Activated T-cell treated with anti-CD3 and anti-CD28 coated beads for 48 hours (primary cell): ENCODE data around the gene TBPL1.
"Not testable (repeated sequence)": the region's sequence is repeated elsewhere in the genome, so short reads cannot be mapped to it uniquely, and the experiment has no call there.

Experiments used
- DNase-seq: peaks from one replicate; pipeline ENCODE4 v3.0.0-alpha.2; 2020; ENCODE audit warnings: low read depth

The TBPL1 gene

GRCh38 chr6:133952815-133953633 lies at the start of gene TBPL1:
Gene TBPL1, plus strand, starts transcription at chr6:133953224. Its CDS starts 26,902 bp downstream, at chr6:133980126.
- peak; percentile 86 for DNase-seq

DNA sequence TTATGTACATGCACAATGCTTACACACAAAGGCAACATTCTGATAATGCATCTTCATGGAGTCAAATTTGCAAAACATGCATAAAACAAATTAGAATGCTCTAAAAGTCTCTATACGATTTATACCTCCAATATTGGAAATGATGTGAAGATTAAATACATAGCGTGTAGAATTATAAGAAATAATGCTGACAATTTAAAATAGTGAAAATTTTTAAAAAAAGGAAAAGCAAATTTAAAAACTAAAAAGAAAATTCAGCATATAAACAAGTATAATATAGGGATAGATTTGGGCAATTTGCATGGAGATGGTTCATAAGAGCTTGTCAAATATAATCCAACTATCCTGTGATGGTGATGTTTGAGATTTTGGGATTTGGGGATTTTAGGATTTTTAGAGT lies 49.2 kb upstream of the TBPL1 start:
- DNase-seq, result no peak

DNA sequence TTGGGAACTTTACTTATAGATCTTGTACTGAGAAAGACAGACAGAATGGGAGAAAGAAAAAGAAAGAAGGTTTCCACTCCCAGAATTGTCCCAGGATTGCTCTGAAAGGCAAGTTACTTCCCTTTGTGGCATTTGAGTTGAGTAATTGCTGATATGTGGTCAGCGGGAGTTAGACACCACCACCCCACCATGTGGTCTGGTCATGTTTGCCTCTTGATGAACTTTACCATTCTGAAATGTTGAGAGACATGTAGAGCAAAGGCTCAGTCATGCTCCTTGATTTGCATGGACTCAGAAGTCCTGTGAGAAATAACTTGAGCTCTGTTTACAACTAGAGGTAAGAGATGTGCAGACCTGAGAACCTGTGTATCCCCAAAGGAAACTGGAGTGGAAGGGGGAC lies 47.0 kb upstream of the TBPL1 start:
- DNase-seq, result no peak

- peak; percentile 71 for DNase-seq
These were observed 36.3 kb upstream of the TBPL1 start for GRCh38 chr6:133916650-133917151.

- no peak for DNase-seq
These were observed 35.2 kb upstream of the TBPL1 start for GRCh38 chr6:133917781-133918180.

- DNase-seq, result no peak
These were observed 34.7 kb upstream of the TBPL1 start for GRCh38 chr6:133918208-133918930.

DNA sequence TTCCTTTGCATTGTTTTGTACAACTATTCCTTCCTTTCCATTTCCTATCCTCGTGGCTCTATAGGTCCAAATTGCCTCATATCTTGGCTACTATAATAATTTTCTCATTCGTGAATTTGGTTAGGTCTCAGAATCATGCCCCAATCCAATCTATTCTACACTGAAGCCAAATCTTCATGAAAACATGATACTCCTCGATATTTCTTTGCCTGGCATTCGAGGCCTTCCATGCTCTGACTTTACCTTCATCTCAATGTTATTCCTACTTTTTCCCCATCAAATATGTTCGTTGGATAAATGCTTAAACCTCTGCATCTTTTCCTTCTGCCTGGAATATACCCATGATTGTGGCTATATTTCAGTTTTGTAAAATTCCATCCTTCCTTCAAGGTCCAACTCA lies 33.7 kb upstream of the TBPL1 start:
- no peak for DNase-seq

DNA sequence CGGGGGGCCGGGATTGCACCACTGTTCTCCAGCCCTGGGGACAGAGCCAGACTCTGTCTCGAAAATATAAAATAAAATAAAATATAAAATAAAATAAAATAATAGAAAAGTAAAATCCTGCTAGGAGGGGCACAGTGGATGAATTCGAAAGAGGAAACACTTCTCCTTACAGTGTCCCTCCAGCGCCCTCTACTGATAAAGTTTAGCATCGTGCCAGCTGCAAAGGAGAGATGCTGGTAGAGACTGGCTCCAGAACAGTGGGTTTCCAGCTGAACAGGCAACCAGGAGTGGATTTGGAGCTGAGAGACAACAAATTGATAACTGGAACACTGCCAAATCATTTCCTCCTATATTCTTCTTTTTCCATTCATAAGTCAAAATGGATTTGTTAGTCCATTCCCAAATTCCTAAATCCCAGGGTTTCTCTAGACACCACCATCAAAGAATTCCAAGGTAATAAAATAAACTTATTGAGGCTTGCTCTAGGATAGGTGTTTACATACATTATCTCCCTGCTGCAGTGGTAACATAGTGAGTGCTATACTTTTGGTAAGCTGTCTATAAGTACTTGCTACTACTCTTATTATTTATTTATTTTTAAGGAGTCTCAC lies 31.7 kb upstream of the TBPL1 start:
- DNase-seq, result peak; percentile 54

- DNase-seq, result peak; percentile 20
These were observed 29.0 kb upstream of the TBPL1 start for GRCh38 chr6:133923938-133924593.

DNA sequence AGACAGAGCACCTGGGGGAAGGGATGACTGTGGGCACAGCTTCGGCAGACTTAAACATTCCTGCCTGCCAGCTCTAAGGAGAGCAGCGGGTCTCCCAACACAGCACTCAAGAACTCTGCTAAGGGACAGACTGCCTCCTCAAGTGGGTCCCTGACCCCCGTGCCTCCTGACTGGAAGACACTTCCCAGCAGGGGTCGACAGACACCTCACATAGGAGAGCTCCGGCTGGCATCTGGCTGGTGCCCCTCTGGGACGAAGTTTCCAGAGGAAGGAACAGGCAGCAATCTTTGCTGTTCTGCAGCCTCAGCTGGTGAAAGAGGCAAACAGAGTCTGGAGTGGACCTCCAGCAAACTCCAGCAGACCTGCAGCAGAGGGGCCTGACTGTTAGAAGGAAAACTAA lies 21.8 kb upstream of the TBPL1 start:
- DNase-seq, result not testable (repeated sequence)

DNA sequence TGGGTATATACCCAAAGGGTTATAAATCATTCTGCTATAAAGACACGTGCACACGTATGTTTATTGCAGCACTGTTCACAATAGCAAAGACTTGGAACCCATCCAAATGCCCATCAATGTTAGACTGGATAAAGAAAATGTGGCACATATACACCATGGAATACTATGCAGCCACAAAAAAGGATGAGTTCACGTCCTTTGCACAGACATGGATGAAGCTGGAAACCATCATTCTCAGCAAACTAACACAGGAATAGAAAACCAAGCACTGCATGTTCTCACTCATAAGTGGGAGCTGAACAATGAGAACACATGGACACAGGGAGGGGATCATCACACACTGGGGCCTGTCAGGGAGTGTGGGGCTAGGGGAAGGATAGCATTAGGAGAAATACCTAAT lies 16.7 kb upstream of the TBPL1 start:
- DNase-seq, result not testable (repeated sequence)

DNA sequence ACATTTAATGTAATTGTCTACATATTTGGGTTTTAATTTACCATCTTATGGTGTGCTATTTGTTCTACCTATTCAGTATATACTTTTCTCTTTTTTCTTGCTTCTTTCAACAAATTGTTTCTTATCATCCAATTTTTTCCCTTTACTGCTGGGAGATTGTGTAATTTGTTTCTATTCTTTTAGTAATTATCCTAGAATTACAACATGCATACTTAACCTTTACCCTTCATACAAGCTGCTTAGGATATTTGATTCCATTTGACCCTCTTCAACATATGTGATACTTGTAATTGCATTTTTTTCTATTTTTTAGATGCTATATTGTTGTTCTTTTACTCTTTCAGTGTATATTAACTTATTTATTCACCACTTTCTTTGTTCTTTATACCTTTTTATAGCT lies 15.1 kb upstream of the TBPL1 start:
- no peak for DNase-seq

- DNase-seq, result no peak
These were observed 14.5 kb upstream of the TBPL1 start for GRCh38 chr6:133938533-133938932.

- DNase-seq, result no peak
These were observed 13.0 kb upstream of the TBPL1 start for GRCh38 chr6:133939778-133940667.

GRCh38 chr6:133945158-133945557 lies 7.9 kb upstream of the TBPL1 start:
- no peak for DNase-seq

- no peak for DNase-seq
These were observed 5.6 kb upstream of the TBPL1 start for GRCh38 chr6:133947302-133947900.

- DNase-seq, result no peak
These were observed 4.6 kb upstream of the TBPL1 start for GRCh38 chr6:133948472-133948871.

GRCh38 chr6:133951227-133951626 lies 1.8 kb upstream of the TBPL1 start:
- DNase-seq, result no peak

- peak; percentile 27 for DNase-seq
These were observed 876 bp upstream of the TBPL1 start for GRCh38 chr6:133951881-133952814.
